K562 (cell line): ENCODE data around the gene PRDM8. TPM values are rescaled to one million over a fixed set of nuclear protein-coding genes. Genes with fewer than 3 reads are reported as not detected.

ENCODE experiments used
- ATAC-seq: fragments of 200-7000 bp; cut with Tn5 transposase; 3 replicates; pipeline ENCODE4 v1.9.1; 2020; ENCODE audit warnings: moderate library complexity
- BruUV-seq: library from RNA; stranded (reverse); fragments of 400-500 nt; replicated peaks from 2 replicates; lab custom pipeline; 2021; lab: Mats Ljungman, UMichigan
- CTCF ChIA-PET: fragments of 300-600 bp; formaldehyde crosslinking; extraction: SDS; loops from one replicate; lab custom pipeline; 2021; ENCODE audit warnings: low intra/inter-chr PET ratio; lab: Yijun Ruan, JAX
- POLR2A ChIA-PET: fragments of 300-600, 350-650 bp; sonication (Branson Sonifier 250); formaldehyde crosslinking; extraction: SDS; loops from one replicate; lab custom pipeline; 2021; ENCODE audit warnings: antibody characterized with exemption, inconsistent platforms; lab: Yijun Ruan, JAX
- DNase-seq, 4 experiments: peaks; one replicate each; pipeline versions ENCODE4 v3.0.0 to v3.0.0-alpha.2; 2011 to 2018; ENCODE audit warnings: low spot score in 3 of 4, mixed read lengths in 3 of 4; ENCODE audit errors: extremely low read depth in 1 of 4
- FAIRE-seq: peaks from 2 replicates; lab custom pipeline; 2011; peaks lifted over from hg19 to GRCh38; lab: Jason Lieb, UNC
- H2AFZ ChIP-seq: 2 replicates; pipeline ENCODE4 v1.6.0; 2011; ENCODE audit warnings: low read depth, low read length, control low read depth, inconsistent platforms
- H3K27ac ChIP-seq: fragments of 200-600 bp; 3 replicates; pipeline ENCODE4 v1.8.0; 2011; ENCODE audit warnings: low read depth, mild to moderate bottlenecking, control low read depth, inconsistent platforms, low read length, moderate library complexity, mixed read lengths; ENCODE audit errors: extremely low read depth
- H3K27me3 ChIP-seq, 2 experiments: fragments of 300-600 bp in 1 of 2; 2 replicates in 1 of 2; 3 replicates in 1 of 2; pipeline versions ENCODE4 v1.6.0 to v1.8.0; 2011; ENCODE audit warnings: inconsistent platforms in 2 of 2, low read length in 2 of 2, mild to moderate bottlenecking in 1 of 2, mixed read lengths in 1 of 2, moderate library complexity in 1 of 2; ENCODE audit not compliant: control insufficient read depth in 2 of 2, insufficient read depth in 2 of 2
- H3K36me3 ChIP-seq: fragments of 300-600 bp; 3 replicates; pipeline ENCODE4 v1.8.0; 2011; ENCODE audit warnings: mild to moderate bottlenecking, low read length, inconsistent platforms; ENCODE audit not compliant: control insufficient read depth, insufficient read depth
- H3K4me1 ChIP-seq, 2 experiments: fragments of 200-600 bp in 1 of 2; replicated peaks in 1 of 2; 2 replicates in 1 of 2; 3 replicates in 1 of 2; pipeline versions ENCODE4 v1.5.1 to v1.8.0; 2011; ENCODE audit warnings: inconsistent platforms in 2 of 2, low read length in 2 of 2, mild to moderate bottlenecking in 1 of 2, mixed read lengths in 1 of 2, moderate library complexity in 1 of 2; ENCODE audit not compliant: control insufficient read depth in 2 of 2, insufficient read depth in 2 of 2
- H3K4me2 ChIP-seq: 2 replicates; pipeline ENCODE4 v1.6.1; 2011; ENCODE audit warnings: low read length, control low read depth, inconsistent platforms, mixed read lengths; ENCODE audit not compliant: insufficient read depth
- H3K4me3 ChIP-seq: fragments of 200-600 bp; sonication (generic), shearing (Covaris generic); 2 replicates; pipeline ENCODE4 v1.5.1; 2016; ENCODE audit warnings: control low read depth, inconsistent platforms
- H3K79me2 ChIP-seq: fragments of 200-600 bp; 3 replicates; pipeline ENCODE4 v1.8.0; 2011; ENCODE audit warnings: low read length, inconsistent platforms; ENCODE audit not compliant: control insufficient read depth, insufficient read depth
- H3K9ac ChIP-seq, 2 experiments: 2 replicates each; pipeline versions ENCODE4 v1.6.0 to v1.6.1; 2011; ENCODE audit warnings: low read depth in 2 of 2, low read length in 2 of 2, control low read depth in 1 of 2, inconsistent platforms in 1 of 2, mild to moderate bottlenecking in 1 of 2, mixed read lengths in 1 of 2; ENCODE audit not compliant: insufficient read depth in 1 of 2
- H3K9me1 ChIP-seq: one replicate; pipeline ENCODE4 v1.6.0; 2011; ENCODE audit warnings: inconsistent platforms, mild to moderate bottlenecking, low read length, moderate library complexity; ENCODE audit not compliant: control insufficient read depth, insufficient read depth
- H3K9me3 ChIP-seq: replicated peaks from 2 replicates; pipeline ENCODE4 v1.5.1; 2011; ENCODE audit warnings: low read depth, low read length, inconsistent platforms; ENCODE audit not compliant: control insufficient read depth, insufficient read depth
- H4K20me1 ChIP-seq: replicated peaks from 2 replicates; pipeline ENCODE4 v1.6.1; 2011; ENCODE audit warnings: low read length, inconsistent platforms, mixed read lengths; ENCODE audit not compliant: control insufficient read depth, insufficient read depth
- GATA2 ChIP-seq: sonication (generic); formaldehyde crosslinking; IDR thresholded peaks from 2 replicates; pipeline ENCODE4 v1.4.0; 2020; ENCODE audit warnings: mild to moderate bottlenecking, missing genetic modification reagents
- KDM1A ChIP-seq, 2 experiments: fragments of 450-650 bp; IDR thresholded peaks; 2 replicates each; pipeline ENCODE4 v1.6.1; 2016; ENCODE audit warnings: mild to moderate bottlenecking in 2 of 2
- PCBP2 ChIP-seq: fragments of 200-400 bp; formaldehyde crosslinking; IDR thresholded peaks from 2 replicates; pipeline ENCODE4 v1.6.1; 2018; ENCODE audit warnings: low read length, low read depth, mild to moderate bottlenecking, moderate library complexity; ENCODE audit not compliant: poor library complexity, severe bottlenecking
- POLR2G ChIP-seq: fragments of 200-400 bp; formaldehyde crosslinking; IDR thresholded peaks from 2 replicates; pipeline ENCODE4 v1.6.1; 2017; ENCODE audit warnings: low read depth, mild to moderate bottlenecking, antibody characterized with exemption, low read length, moderate library complexity
- RCOR1 ChIP-seq, 2 experiments: IDR thresholded peaks; 2 replicates each; pipeline ENCODE4 v1.6.1; 2012; ENCODE audit warnings: low read depth in 2 of 2, low read length in 2 of 2, borderline replicate concordance in 1 of 2, improper control_type of control experiment in 1 of 2
- TEAD4 ChIP-seq, 2 experiments: sonication (generic) in 1 of 2; formaldehyde crosslinking in 1 of 2; IDR thresholded peaks; 2 replicates each; pipeline versions ENCODE4 v1.6.1 to v1.8.0; 2012 to 2022; ENCODE audit warnings: borderline replicate concordance in 1 of 2, inconsistent platforms in 1 of 2, low read length in 1 of 2, mild to moderate bottlenecking in 1 of 2, missing genetic modification reagents in 1 of 2
- ZNF408 ChIP-seq: fragments of 250-450 bp; sonication (Bioruptor Pico); IDR thresholded peaks from 2 replicates; pipeline ENCODE4 v1.4.0; 2020; ENCODE audit warnings: low read depth, mild to moderate bottlenecking, moderate library complexity
- WGBS: fragments of 100-300 bp; shearing (Covaris generic); methylation state at CpG from one replicate; pipeline ENCODE4 v1.1.6; 2016; ENCODE audit warnings: low coverage, mixed read lengths; ENCODE audit not compliant: insufficient coverage; ENCODE audit errors: missing lambda C conversion rate; 5-methylcytosine and 5-hydroxymethylcytosine counted together
- in situ Hi-C: fragments of 300-500 bp; cut with MboI; formaldehyde crosslinking; loops from 4 replicates; pipeline ENCODE4 v1.15.0; 2018; ENCODE audit warnings: inconsistent platforms, mixed read lengths
- intact Hi-C: fragments of 100-400 bp; cut with micrococcal nuclease; formaldehyde crosslinking; loops from 2 replicates; pipeline ENCODE4 v1.14.2; 2022
- polyA plus RNA-seq, 8 experiments: library from polyadenylated mRNA; depleted of rRNA in 4 of 8; stranded (reverse) in 5 of 8; unstranded in 3 of 8; fragments of >200 nt; fragmentation: Nextera tagmentation in 2 of 8; fragmentation: Illumina TruSeq in 1 of 8; extraction: Ambion mirVana in 2 of 8; extraction: Trizol in 1 of 8; gene quantifications; 2 replicates each; pipeline versions ENCODE4 v1.2.1 to v1.2.3, GENCODE V29; 2011 to 2014; ENCODE audit warnings: inconsistent platforms in 1 of 8, missing spikeins in 1 of 8
- total RNA-seq, 7 experiments: library from RNA; depleted of rRNA in 6 of 7; stranded (reverse); fragments of >200 nt in 6 of 7; fragmentation: Illumina TruSeq in 2 of 7; extraction: Trizol in 2 of 7; gene quantifications; 2 replicates each; pipeline versions ENCODE4 v1.2.1 to v1.2.3, GENCODE V29; 2011 to 2021; ENCODE audit warnings: low replicate concordance in 1 of 7
- TF ChIP-seq, protein P1 (sequence below): fragments of 450-650 bp; IDR thresholded peaks from 2 replicates; pipeline ENCODE4 v1.6.1; 2018; ENCODE audit not compliant: partially characterized antibody
- TF ChIP-seq, protein P2 (sequence below): fragments of 250-450 bp; sonication (Bioruptor Pico); IDR thresholded peaks from 2 replicates; pipeline ENCODE4 v1.8.0; 2021; ENCODE audit warnings: mild to moderate bottlenecking, moderate library complexity
- TF ChIP-seq, protein P3 (sequence below): fragments of 450-650 bp; IDR thresholded peaks from 2 replicates; pipeline ENCODE4 v1.6.1; 2016
- TF ChIP-seq, protein P4 (sequence below): fragments of 450-650 bp; IDR thresholded peaks from 2 replicates; pipeline ENCODE4 v1.6.1; 2017; ENCODE audit warnings: antibody characterized with exemption
- TF ChIP-seq, protein P5 (sequence below): IDR thresholded peaks from 2 replicates; pipeline ENCODE4 v1.6.1; 2011; ENCODE audit not compliant: insufficient read length; ENCODE audit errors: extremely low read depth

Gene PRDM8
- total and polyA plus RNA-seq, 9 of the 15 experiments (the other 6 are each of a cell fraction or from before 2014, with no cell fraction given): 0.40 TPM; not detected in 8

DNA sequence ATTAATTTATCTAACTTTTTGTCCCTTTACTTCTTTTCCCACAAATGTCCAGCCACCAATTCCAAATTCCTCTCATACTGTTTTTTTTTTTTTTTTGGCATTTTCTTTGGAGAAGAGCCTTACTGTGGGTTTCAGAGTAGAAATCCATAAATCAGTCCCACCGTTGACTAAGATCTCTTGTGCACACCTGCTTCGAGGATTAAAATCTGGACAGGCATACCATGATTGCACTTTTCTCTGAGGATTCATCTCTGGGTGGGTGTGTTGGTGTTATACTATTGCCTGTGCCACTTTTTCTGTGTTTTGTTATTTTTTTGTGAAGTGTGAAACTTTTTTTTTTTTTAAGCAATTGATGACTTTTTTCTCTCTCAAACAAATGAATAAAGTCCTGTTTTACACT lies 13.2 kb downstream of the PRDM8 start:
- Histone ChIP-seq H3K9me3 (peaks cover 8% of the 10 kb centered on the region), H3K4me3 (no peak overlapping the region), H3K27me3 (no peaks in the 10 kb centered on the region; a peak in 1 of 5 replicates), H3K36me3 (no peaks in the 10 kb centered on the region), H3K4me1 (peaks cover 6 to 15% of the 10 kb centered on the region in 2 experiments), H3K9me1 (no peaks in the 10 kb centered on the region), H3K9ac (no peak overlapping the region), H3K27ac (no peak overlapping the region), H4K20me1 (no peaks in the 10 kb centered on the region), H3K79me2 (no peaks in the 10 kb centered on the region), H3K4me2 (no peak overlapping the region), H2AFZ (0 out of 2 replicates have a peak overlapping the region, but pooled peaks have one; percentile 34)
- FAIRE-seq (no peak), ATAC-seq (no peak), DNase-seq (no peak)
- 43% methylated on average over 2 of the region's 2 CpGs for WGBS
- POLR2A ChIA-PET: no interaction called here
- intact Hi-C loops: loop anchor here (5.0 to 10.0 kb wide), 3 partner anchors 48 to 636 kb away; no protein-coding TSS in a partner anchor
- in situ Hi-C loops: no loop called here
- CTCF ChIA-PET: no interaction called here
- no TSS peak for BruUV-seq
- TF ChIP-seq PCBP2 (peak; percentile 24), ZNF408 (no peak), GATA2 (CRISPR knock-in tag) (no peak), TEAD4 (IDR thresholded peaks at IDR 0.05; ENCODE audit: low read length) (peak; percentile 36; the same call in 1 of the 2 replicates), TEAD4 (CRISPR knock-in tag; IDR thresholded peaks at IDR 0.05; ENCODE audit: borderline replicate concordance) (no peak), KDM1A (IDR thresholded peaks at IDR 0.05) (peak; percentile 46 to 54; a peak in 1 of 4 replicates), RCOR1 (IDR thresholded peaks at IDR 0.05; ENCODE audit: borderline replicate concordance in 1 of 2, low read depth in 2 of 2, low read length in 2 of 2) (0 out of 4 replicates have a peak, but pooled peaks of 1 of the 2 experiments have one; percentile 14), POLR2G (no peak)
- TF ChIP-seq, protein P1, sequence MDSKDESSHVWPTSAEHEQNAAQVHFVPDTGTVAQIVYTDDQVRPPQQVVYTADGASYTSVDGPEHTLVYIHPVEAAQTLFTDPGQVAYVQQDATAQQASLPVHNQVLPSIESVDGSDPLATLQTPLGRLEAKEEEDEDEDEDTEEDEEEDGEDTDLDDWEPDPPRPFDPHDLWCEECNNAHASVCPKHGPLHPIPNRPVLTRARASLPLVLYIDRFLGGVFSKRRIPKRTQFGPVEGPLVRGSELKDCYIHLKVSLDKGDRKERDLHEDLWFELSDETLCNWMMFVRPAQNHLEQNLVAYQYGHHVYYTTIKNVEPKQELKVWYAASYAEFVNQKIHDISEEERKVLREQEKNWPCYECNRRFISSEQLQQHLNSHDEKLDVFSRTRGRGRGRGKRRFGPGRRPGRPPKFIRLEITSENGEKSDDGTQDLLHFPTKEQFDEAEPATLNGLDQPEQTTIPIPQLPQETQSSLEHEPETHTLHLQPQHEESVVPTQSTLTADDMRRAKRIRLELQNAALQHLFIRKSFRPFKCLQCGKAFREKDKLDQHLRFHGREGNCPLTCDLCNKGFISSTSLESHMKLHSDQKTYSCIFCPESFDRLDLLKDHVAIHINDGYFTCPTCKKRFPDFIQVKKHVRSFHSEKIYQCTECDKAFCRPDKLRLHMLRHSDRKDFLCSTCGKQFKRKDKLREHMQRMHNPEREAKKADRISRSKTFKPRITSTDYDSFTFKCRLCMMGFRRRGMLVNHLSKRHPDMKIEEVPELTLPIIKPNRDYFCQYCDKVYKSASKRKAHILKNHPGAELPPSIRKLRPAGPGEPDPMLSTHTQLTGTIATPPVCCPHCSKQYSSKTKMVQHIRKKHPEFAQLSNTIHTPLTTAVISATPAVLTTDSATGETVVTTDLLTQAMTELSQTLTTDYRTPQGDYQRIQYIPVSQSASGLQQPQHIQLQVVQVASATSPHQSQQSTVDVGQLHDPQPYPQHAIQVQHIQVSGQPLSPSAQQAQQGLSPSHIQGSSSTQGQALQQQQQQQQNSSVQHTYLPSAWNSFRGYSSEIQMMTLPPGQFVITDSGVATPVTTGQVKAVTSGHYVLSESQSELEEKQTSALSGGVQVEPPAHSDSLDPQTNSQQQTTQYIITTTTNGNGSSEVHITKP: no peak
- TF ChIP-seq, protein P2, sequence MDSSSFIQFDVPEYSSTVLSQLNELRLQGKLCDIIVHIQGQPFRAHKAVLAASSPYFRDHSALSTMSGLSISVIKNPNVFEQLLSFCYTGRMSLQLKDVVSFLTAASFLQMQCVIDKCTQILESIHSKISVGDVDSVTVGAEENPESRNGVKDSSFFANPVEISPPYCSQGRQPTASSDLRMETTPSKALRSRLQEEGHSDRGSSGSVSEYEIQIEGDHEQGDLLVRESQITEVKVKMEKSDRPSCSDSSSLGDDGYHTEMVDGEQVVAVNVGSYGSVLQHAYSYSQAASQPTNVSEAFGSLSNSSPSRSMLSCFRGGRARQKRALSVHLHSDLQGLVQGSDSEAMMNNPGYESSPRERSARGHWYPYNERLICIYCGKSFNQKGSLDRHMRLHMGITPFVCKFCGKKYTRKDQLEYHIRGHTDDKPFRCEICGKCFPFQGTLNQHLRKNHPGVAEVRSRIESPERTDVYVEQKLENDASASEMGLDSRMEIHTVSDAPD (CRISPR knock-in tag): no peak
- TF ChIP-seq, protein P3, sequence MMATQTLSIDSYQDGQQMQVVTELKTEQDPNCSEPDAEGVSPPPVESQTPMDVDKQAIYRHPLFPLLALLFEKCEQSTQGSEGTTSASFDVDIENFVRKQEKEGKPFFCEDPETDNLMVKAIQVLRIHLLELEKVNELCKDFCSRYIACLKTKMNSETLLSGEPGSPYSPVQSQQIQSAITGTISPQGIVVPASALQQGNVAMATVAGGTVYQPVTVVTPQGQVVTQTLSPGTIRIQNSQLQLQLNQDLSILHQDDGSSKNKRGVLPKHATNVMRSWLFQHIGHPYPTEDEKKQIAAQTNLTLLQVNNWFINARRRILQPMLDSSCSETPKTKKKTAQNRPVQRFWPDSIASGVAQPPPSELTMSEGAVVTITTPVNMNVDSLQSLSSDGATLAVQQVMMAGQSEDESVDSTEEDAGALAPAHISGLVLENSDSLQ: peak; percentile 40
- TF ChIP-seq, protein P4, sequence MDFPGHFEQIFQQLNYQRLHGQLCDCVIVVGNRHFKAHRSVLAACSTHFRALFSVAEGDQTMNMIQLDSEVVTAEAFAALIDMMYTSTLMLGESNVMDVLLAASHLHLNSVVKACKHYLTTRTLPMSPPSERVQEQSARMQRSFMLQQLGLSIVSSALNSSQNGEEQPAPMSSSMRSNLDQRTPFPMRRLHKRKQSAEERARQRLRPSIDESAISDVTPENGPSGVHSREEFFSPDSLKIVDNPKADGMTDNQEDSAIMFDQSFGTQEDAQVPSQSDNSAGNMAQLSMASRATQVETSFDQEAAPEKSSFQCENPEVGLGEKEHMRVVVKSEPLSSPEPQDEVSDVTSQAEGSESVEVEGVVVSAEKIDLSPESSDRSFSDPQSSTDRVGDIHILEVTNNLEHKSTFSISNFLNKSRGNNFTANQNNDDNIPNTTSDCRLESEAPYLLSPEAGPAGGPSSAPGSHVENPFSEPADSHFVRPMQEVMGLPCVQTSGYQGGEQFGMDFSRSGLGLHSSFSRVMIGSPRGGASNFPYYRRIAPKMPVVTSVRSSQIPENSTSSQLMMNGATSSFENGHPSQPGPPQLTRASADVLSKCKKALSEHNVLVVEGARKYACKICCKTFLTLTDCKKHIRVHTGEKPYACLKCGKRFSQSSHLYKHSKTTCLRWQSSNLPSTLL: no peak
- TF ChIP-seq, protein P5, sequence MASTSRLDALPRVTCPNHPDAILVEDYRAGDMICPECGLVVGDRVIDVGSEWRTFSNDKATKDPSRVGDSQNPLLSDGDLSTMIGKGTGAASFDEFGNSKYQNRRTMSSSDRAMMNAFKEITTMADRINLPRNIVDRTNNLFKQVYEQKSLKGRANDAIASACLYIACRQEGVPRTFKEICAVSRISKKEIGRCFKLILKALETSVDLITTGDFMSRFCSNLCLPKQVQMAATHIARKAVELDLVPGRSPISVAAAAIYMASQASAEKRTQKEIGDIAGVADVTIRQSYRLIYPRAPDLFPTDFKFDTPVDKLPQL: no peak
